ENCODE results near the gene RPL32. TPM values are rescaled to one million over a fixed set of nuclear protein-coding genes. Genes with fewer than 3 reads are reported as not detected.
A peak's percentile ranks its signal among the peaks of the same experiment; 100 is the strongest.

RPL32 gene
- total RNA-seq = 1,000 to 10,000 TPM in 2 of 4 donors, 100 to 1,000 TPM in 2; 920 to 2,637 (median 1,036) TPM
- 1,000 to 10,000 TPM; 1,772 to 3,640 (median 2,133) TPM for polyA plus RNA-seq

DNA sequence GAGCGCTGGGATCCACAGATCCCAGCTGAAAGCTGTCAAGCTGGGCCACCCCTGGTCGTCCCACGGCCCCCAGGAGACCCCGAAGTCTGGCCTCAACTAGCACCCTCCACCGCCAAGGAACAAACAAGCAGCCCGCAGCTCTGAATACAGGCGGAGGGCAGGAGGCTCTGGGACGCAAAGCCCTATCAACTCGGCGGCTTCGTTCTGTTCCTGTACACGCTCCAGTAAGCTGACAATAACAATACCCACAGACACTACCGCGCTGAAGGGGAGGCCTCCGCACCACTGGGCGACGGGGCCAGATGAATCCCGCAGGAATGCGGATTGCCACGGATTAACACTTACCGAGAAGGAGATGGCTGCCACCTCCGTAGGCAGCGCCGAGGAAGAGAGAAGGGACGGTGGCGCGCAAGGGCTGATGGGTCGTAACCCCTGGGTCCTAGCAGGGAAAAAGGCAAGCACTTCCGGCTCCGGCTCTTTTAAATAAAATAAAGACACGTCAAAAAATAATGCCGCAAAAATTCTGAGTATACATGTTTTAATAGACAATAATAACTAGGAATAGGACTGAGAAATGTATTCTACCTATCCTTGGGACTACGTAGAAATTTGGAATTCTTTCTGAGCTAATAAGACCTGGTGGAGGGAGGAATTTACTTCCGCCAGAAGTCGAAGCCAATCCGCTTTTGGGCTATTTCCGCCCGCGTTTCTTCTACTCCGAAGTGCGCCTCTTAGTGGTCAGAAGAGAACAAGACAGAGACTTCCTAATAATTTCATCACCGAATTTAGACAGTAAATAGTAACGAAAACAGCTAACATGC is at the start of gene RPL32:
RPL32 (minus strand) TSS at position 417 of the 821 bp plus-strand sequence. CDS start 1,328 bp downstream, outside the sequence.
- peak; percentile 94 for DNase-seq
- WGBS, 2 donors = 0 to 1% methylated on average over 43 of the region's 43 CpGs
- no peak for TF ChIP-seq EP300 (IDR thresholded peaks at IDR 0.05)
- peak; percentile 80 to 89 for TF ChIP-seq POLR2A (IDR thresholded peaks at IDR 0.05)
- peak; percentile 91 to 99 (median 96) for TF ChIP-seq POLR2AphosphoS5 (IDR thresholded peaks at IDR 0.05)
- TF ChIP-seq, protein P1, sequence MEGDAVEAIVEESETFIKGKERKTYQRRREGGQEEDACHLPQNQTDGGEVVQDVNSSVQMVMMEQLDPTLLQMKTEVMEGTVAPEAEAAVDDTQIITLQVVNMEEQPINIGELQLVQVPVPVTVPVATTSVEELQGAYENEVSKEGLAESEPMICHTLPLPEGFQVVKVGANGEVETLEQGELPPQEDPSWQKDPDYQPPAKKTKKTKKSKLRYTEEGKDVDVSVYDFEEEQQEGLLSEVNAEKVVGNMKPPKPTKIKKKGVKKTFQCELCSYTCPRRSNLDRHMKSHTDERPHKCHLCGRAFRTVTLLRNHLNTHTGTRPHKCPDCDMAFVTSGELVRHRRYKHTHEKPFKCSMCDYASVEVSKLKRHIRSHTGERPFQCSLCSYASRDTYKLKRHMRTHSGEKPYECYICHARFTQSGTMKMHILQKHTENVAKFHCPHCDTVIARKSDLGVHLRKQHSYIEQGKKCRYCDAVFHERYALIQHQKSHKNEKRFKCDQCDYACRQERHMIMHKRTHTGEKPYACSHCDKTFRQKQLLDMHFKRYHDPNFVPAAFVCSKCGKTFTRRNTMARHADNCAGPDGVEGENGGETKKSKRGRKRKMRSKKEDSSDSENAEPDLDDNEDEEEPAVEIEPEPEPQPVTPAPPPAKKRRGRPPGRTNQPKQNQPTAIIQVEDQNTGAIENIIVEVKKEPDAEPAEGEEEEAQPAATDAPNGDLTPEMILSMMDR (IDR thresholded peaks at IDR 0.05) = peak; percentile 72 to 87 (median 76)
- Histone ChIP-seq H3K9me3 (no peaks in the 10 kb centered on the region), H3K27ac (peak within 1 kb of the TSS; percentile 84 to 89 (median 88)), H3K4me1 (peaks cover 0 to 42% (median 34%) of the 10 kb centered on the region in 4 donors), H3K27me3 (no peaks in the 10 kb centered on the region), H3K36me3 (peaks cover 0 to 37% (median 23%) of the 10 kb centered on the region in 4 donors), H3K4me3 (peak within 1 kb of the TSS; percentile 55 to 73 (median 62))
- intact Hi-C loops (cut with DNase I) = loop anchor here (2.0 to 5.0 kb wide), 3 partner anchors 31 to 284 kb away; partner anchors contain the start of genes CAND2 and MKRN2

DNA sequence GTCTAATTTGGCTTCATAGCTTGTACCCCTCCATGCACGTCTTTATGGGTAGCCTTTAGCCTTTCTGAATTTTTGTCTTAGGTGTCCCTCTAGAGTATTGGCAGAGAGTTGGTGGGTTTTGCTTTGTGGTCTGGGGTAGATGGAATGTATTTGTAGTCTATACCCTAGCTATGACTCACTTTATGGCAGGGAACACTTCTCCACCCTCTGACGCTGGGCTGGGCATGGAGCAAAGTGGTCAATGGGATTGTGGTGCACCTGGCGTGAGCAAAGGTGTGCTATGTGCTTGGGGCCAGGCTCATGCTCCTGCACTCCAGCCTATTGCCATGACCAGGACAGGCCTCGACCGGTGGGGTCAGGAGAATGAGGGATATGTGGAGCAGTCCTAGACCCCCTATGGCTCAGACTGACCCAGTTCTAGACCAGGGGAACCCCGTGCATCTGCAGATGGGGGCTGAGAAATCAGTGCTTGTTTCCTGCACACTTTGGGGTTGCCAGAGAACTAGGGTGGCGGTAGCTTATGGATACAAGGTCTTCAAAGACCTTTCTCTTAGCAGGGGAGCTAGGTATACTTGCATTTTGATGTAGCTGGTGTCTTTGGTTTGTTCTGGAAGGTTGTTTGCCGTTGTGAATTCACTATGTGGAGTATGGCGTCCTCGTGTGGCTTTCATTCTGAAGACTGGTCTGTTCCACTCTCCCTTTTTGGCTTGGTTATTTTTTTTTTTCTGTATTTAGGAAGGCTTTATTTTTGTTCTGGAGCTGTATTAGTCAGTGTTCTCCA is 49.4 kb upstream of the RPL32 start:
- Histone ChIP-seq H3K27ac (no peak overlapping the region), H3K4me3 (no peak overlapping the region), H3K27me3 (no peaks in the 10 kb centered on the region), H3K4me1 (peaks cover 0 to 17% (median 9%) of the 10 kb centered on the region in 4 donors), H3K36me3 (no peaks in the 10 kb centered on the region), H3K9me3 (no peaks in the 10 kb centered on the region)
- 77 to 89% methylated on average over 10 of the region's 10 CpGs for WGBS, 2 donors
- TF ChIP-seq, protein P1 (IDR thresholded peaks at IDR 0.05) = no peak
- TF ChIP-seq POLR2AphosphoS5 (IDR thresholded peaks at IDR 0.05) = no peak
- no peak for TF ChIP-seq POLR2A (IDR thresholded peaks at IDR 0.05)
- no peak for TF ChIP-seq EP300 (IDR thresholded peaks at IDR 0.05)
- intact Hi-C loops (cut with DNase I) = loop anchor here (1.0 to 5.0 kb wide), 3 partner anchors 22 to 107 kb away; no protein-coding TSS in a partner anchor
- no peak for DNase-seq

DNA sequence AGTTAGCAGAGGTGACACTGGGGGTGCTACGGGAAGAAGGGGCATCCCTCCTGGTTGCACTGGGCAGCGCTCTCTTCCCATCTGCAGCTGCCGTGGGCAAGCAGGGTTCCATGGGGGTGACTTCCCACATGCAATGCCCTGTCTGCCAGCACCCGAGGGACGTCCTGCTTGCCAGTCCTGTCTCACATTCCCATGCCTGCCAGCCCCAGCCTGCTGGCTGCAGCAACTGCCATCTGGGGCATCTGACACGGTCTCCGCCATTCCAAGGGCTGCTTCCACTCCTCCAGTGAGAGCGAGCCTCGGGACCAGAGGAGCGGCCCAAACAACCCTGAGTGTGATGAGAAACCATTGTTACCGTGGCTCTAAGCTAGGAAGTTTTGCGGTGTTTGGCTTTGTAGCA is 45.4 kb upstream of the RPL32 start:
- H3K27ac ChIP-seq = no peak overlapping the region
- intact Hi-C loops (cut with DNase I) = no loop called here
- H3K27me3 ChIP-seq = no peaks in the 10 kb centered on the region
- WGBS, 2 donors = 92 to 93% methylated on average over 12 of the region's 12 CpGs
- H3K36me3 ChIP-seq = no peaks in the 10 kb centered on the region
- H3K4me3 ChIP-seq = no peak overlapping the region
- H3K9me3 ChIP-seq = no peaks in the 10 kb centered on the region
- no peak for TF ChIP-seq POLR2AphosphoS5 (IDR thresholded peaks at IDR 0.05)
- no peak for TF ChIP-seq POLR2A (IDR thresholded peaks at IDR 0.05)
- no peak for DNase-seq
- H3K4me1 ChIP-seq = peaks cover 0 to 14% (median 10%) of the 10 kb centered on the region in 4 donors

DNA sequence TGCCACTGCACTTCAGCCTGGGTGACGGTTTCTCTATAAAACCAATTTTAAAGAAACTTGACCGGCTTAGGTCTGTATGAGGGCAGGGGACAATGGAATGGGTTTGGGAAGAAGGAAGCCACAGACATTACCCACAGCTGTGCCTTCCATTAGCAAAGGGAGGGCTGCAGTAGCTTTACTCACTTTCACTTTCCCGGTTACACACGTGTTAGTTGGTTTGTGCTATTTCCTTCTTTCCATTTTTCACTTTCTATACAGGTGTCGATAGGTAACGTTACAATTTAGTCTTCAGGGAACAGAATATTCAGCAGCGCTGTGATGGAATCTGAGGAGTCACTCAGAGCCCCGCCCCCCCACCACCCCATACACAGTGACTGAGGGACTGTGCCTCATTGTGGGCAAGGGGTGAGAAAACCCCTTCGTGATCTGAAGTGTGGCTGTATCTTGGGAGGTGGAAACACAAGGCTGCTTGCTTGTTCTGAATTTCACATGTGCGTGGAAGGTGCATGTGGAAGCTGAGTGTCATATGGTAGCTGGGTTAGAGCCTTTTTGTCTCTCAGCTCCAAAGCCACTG is 44.8 kb upstream of the RPL32 start:
- no peaks in the 10 kb centered on the region for H3K36me3 ChIP-seq
- WGBS, 2 donors = 51 to 58% methylated on average over 10 of the region's 10 CpGs
- no peak overlapping the region for H3K27ac ChIP-seq
- DNase-seq = no peak
- no peak for TF ChIP-seq POLR2AphosphoS5 (IDR thresholded peaks at IDR 0.05)
- no peak overlapping the region for H3K4me3 ChIP-seq
- H3K27me3 ChIP-seq = no peaks in the 10 kb centered on the region
- intact Hi-C loops (cut with DNase I) = no loop called here
- H3K9me3 ChIP-seq = no peaks in the 10 kb centered on the region
- H3K4me1 ChIP-seq = peaks cover 0 to 11% (median 7%) of the 10 kb centered on the region in 4 donors

DNA sequence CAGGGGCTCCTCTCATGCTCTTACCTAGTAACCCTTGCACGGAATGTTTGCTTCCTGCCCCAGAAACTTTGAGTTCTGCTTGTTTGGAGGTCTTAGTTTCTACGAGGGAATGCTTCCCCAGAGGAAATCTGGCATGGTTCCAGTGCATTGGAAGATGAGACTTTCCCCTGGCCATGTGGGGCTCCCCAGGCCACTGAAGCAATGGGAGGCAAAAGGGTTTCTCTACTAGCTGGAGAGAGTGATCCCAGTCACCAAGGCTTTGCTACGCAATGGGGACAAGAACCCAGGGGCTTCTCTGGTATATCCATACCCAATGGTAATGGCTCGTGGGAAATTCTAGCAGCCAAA is 44.2 kb upstream of the RPL32 start:
- no peak overlapping the region for H3K4me3 ChIP-seq
- no peaks in the 10 kb centered on the region for H3K9me3 ChIP-seq
- H3K36me3 ChIP-seq = no peaks in the 10 kb centered on the region
- H3K4me1 ChIP-seq = peaks cover 0 to 11% (median 7%) of the 10 kb centered on the region in 4 donors
- 75 to 85% methylated on average over 4 of the region's 4 CpGs for WGBS, 2 donors
- no peaks in the 10 kb centered on the region for H3K27me3 ChIP-seq
- DNase-seq = no peak
- intact Hi-C loops (cut with DNase I) = no loop called here
- no peak for TF ChIP-seq EP300 (IDR thresholded peaks at IDR 0.05)
- TF ChIP-seq, protein P1 (IDR thresholded peaks at IDR 0.05) = no peak
- no peak for TF ChIP-seq POLR2A (IDR thresholded peaks at IDR 0.05)
- no peak for TF ChIP-seq POLR2AphosphoS5 (IDR thresholded peaks at IDR 0.05)
- H3K27ac ChIP-seq = no peak overlapping the region

All from sigmoid colon (tissue), 7 donors.